ENCODE measurements around the gene WDR86. TPM values are rescaled to one million over a fixed set of nuclear protein-coding genes. Genes with fewer than 3 reads are reported as not detected.
A peak's percentile ranks its signal among the peaks of the same experiment; 100 is the strongest.

The WDR86 gene
- total RNA-seq, 1 donor from 2014 or later = not detected

- H3K9me3 Mint-ChIP-seq = no peaks in the 10 kb centered on the region
- H3K4me1 Mint-ChIP-seq = peaks cover 40% of the 10 kb centered on the region
Observed at GRCh38 chr7:151351967-151352366, 57.9 kb downstream of the WDR86 start.

GRCh38 chr7:151351027-151351426 is 58.8 kb downstream of the WDR86 start:
- Mint-ChIP-seq H3K27ac (peak overlapping the region; percentile 93), H3K27me3 (no peaks in the 10 kb centered on the region), H3K4me1 (peaks cover 40% of the 10 kb centered on the region), H3K9me3 (no peaks in the 10 kb centered on the region), H3K4me3 (peak overlapping the region; percentile 80), H3K36me3 (ENCODE audit: low read depth) (peaks cover 49% of the 10 kb centered on the region)
- DNase-seq = peak; percentile 78
- intact Hi-C loops (cut with micrococcal nuclease) = loop anchor here (2.0 to 5.0 kb wide), 4 partner anchors 96 to 322 kb away; partner anchors contain the start of genes ABCB8 and RHEB

More at GRCh38 chr7:151351967-151352366, 57.9 kb downstream of the WDR86 start:
- peaks cover 49% of the 10 kb centered on the region for H3K36me3 Mint-ChIP-seq (ENCODE audit: low read depth)
- peak; percentile 91 for DNase-seq
- peak overlapping the region; percentile 80 for H3K4me3 Mint-ChIP-seq
- intact Hi-C loops (cut with micrococcal nuclease) = loop anchor here (2.0 to 5.0 kb wide), 4 partner anchors 95 to 323 kb away; partner anchors contain the start of genes ABCB8 and RHEB
- H3K27me3 Mint-ChIP-seq = no peaks in the 10 kb centered on the region
- peak overlapping the region; percentile 93 for H3K27ac Mint-ChIP-seq

GRCh38 chr7:151349507-151349853 is 60.4 kb downstream of the WDR86 start:
- H3K9me3 Mint-ChIP-seq = no peaks in the 10 kb centered on the region
- H3K4me3 Mint-ChIP-seq = peak overlapping the region; percentile 84
- H3K36me3 Mint-ChIP-seq (ENCODE audit: low read depth) = peaks cover 43% of the 10 kb centered on the region
- peak overlapping the region; percentile 99 for H3K27ac Mint-ChIP-seq
- H3K4me1 Mint-ChIP-seq = peaks cover 41% of the 10 kb centered on the region
- intact Hi-C loops (cut with micrococcal nuclease) = loop anchor here (10.0 kb wide), 2 partner anchors 285 to 595 kb away; no protein-coding TSS in a partner anchor
- no peaks in the 10 kb centered on the region for H3K27me3 Mint-ChIP-seq
- no peak for DNase-seq

- H3K27me3 Mint-ChIP-seq = no peaks in the 10 kb centered on the region
- H3K36me3 Mint-ChIP-seq (ENCODE audit: low read depth) = peaks cover 39% of the 10 kb centered on the region
- H3K4me3 Mint-ChIP-seq = peak overlapping the region; percentile 84
- no peaks in the 10 kb centered on the region for H3K9me3 Mint-ChIP-seq
- intact Hi-C loops (cut with micrococcal nuclease) = loop anchor here (10.0 kb wide), 2 partner anchors 286 to 594 kb away; no protein-coding TSS in a partner anchor
- peak overlapping the region; percentile 99 for H3K27ac Mint-ChIP-seq
- H3K4me1 Mint-ChIP-seq = peaks cover 41% of the 10 kb centered on the region
- DNase-seq = no peak
Observed at GRCh38 chr7:151348970-151349369, 60.9 kb downstream of the WDR86 start.

DNA sequence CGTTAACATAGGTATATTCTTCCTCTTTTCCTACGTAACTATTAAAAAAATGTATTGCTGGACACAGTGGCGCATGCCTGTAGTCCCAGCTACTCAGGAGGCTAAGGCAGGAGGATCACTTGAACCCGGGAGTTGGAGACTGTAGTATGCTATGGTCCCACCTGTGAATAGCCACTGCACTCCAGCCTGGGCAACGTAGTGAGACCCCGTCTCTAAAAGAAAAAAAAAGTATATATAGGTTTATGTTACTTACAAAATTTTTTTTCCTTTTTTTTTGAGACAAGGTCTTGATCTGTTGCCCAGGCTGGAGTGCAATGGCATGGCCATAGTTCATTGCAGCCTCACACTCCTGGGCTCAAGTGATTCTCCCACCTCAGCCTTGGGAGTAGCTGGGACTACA is 62.6 kb downstream of the WDR86 start:
- peaks cover 32% of the 10 kb centered on the region for H3K36me3 Mint-ChIP-seq (ENCODE audit: low read depth)
- H3K4me3 Mint-ChIP-seq = no peak overlapping the region
- peaks cover 45% of the 10 kb centered on the region for H3K4me1 Mint-ChIP-seq
- intact Hi-C loops (cut with micrococcal nuclease) = loop anchor here (10.0 kb wide), 2 partner anchors 288 to 592 kb away; no protein-coding TSS in a partner anchor
- H3K9me3 Mint-ChIP-seq = no peaks in the 10 kb centered on the region
- no peaks in the 10 kb centered on the region for H3K27me3 Mint-ChIP-seq
- no peak for DNase-seq
- H3K27ac Mint-ChIP-seq = peak overlapping the region; percentile 20

DNA sequence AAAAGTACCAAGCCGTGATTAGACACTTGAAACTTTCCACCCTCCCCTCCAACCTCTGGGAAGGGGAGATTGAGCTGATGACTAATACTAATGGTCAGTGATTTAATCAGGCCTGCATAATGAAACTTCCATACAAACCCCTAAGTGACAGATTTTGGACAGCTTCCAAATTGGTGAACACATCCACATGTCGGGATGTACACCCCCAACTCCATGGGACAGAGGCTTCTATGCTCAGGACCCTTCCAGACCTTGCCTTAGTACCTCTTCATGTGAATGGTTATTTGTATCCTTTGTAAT is 63.4 kb downstream of the WDR86 start:
- Mint-ChIP-seq H3K27ac (peak overlapping the region; percentile 56), H3K36me3 (ENCODE audit: low read depth) (peaks cover 28% of the 10 kb centered on the region), H3K9me3 (no peaks in the 10 kb centered on the region), H3K27me3 (no peaks in the 10 kb centered on the region), H3K4me1 (peaks cover 37% of the 10 kb centered on the region), H3K4me3 (no peak overlapping the region)
- DNase-seq = no peak
- intact Hi-C loops (cut with micrococcal nuclease) = loop anchor here (10.0 kb wide), 2 partner anchors 288 to 592 kb away; no protein-coding TSS in a partner anchor

DNA sequence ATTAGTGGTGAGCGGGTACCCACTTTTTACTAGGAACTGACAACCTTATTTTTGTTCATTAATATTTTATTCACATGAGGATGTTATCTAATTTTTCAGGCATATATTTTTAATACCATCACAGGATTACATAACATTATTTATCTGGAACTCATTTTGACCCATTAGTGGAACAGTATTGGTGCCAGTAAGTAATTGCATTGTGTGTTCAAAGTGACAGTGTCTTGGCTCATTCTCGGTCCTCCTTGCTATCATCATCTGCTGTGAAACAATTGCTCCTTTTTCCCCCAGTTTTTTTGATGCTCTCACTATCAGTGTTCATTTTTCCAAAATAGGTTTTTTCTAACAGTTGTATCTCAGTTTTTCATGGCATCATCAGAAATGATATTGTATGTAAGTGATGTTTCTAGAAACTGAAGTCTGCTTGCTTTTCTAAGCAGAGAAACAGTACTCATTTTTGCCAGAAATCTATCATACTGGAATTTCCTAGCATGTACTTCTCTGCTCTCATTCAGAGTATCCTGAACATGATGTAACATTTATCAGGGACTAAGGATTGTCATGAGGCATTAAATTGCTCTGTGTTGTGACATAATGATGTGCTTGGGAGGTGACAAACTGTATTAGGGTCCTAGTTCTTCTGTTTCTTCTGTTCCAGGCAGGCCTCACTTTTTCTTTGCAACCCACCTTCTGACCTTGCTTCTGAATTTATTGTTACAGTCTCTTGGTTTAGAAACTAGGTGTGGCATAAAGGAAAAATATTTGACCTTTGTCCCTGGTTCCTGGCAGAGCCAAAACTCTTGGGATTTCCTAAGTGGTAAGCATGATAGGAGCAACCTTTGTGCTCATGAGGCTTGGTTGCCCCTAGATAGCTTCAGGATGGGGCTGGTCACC is 64.0 kb downstream of the WDR86 start:
- no peaks in the 10 kb centered on the region for H3K9me3 Mint-ChIP-seq
- intact Hi-C loops (cut with micrococcal nuclease) = loop anchor here (10.0 kb wide), 2 partner anchors 289 to 591 kb away; no protein-coding TSS in a partner anchor
- H3K27ac Mint-ChIP-seq = peak overlapping the region; percentile 56
- H3K27me3 Mint-ChIP-seq = no peaks in the 10 kb centered on the region
- peaks cover 32% of the 10 kb centered on the region for H3K4me1 Mint-ChIP-seq
- no peak for DNase-seq
- peaks cover 28% of the 10 kb centered on the region for H3K36me3 Mint-ChIP-seq (ENCODE audit: low read depth)
- H3K4me3 Mint-ChIP-seq = no peak overlapping the region

GRCh38 chr7:151343516-151343915 is 66.3 kb downstream of the WDR86 start:
- Mint-ChIP-seq H3K36me3 (ENCODE audit: low read depth) (peaks cover 20% of the 10 kb centered on the region), H3K4me1 (peaks cover 27% of the 10 kb centered on the region), H3K27me3 (no peaks in the 10 kb centered on the region), H3K27ac (peak overlapping the region; percentile 73), H3K4me3 (peak overlapping the region; percentile 85), H3K9me3 (peaks cover 5% of the 10 kb centered on the region)
- no peak for DNase-seq
- intact Hi-C loops (cut with micrococcal nuclease) = loop anchor here (10.0 kb wide), 2 partner anchors 291 to 589 kb away; no protein-coding TSS in a partner anchor

DNA sequence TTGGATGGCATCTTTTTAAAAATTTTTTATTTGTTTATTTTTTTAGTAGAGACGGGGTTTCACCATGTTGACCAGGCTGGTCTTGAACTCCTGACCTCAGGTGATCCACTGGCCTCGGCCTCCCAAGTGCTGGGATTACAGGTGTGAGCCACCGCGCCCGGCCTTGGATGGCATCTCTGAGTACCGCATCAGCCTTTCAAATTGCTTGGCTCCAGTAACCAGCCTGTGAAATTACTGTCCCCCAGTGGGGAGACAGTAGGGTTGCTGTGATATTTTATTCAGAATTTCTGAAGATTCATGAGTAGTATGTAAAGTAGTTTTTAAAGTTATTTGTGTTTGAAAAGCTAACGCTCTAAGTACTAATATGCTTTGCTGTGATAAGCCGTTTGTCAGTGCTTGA is 67.0 kb downstream of the WDR86 start:
- intact Hi-C loops (cut with micrococcal nuclease) = loop anchor here (1.0 to 10.0 kb wide), 3 partner anchors 7 to 588 kb away; no protein-coding TSS in a partner anchor
- DNase-seq = peak; percentile 65
- Mint-ChIP-seq H3K4me1 (peaks cover 23% of the 10 kb centered on the region), H3K9me3 (peaks cover 5% of the 10 kb centered on the region), H3K27ac (peak overlapping the region; percentile 82), H3K4me3 (peak overlapping the region; percentile 85), H3K27me3 (no peaks in the 10 kb centered on the region), H3K36me3 (ENCODE audit: low read depth) (peaks cover 17% of the 10 kb centered on the region)

DNA sequence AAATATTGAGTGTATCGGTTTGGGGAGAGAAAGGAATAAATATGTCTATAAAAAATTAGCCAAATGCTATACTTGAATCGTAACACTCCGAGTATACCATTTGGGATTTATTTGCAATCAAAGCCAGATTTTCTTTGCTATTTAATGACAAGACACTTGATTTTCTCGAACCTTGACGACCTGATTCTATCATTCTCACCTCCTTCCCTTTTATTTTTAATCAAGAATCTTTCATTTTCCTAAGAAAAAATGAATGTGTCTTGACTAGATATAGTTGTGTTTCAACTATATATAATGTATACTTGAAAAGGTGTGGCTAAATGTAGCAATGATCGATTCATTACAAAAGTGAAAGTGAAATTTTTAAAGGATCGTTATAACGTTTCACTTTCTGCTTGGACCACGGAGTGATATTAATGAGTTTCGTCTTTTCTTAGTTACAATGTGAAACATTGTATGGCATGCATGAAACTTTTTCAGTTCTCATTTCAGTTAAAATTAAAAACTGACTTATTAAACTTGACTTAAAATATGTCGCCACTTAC is 67.7 kb downstream of the WDR86 start:
- peak overlapping the region; percentile 85 for H3K4me3 Mint-ChIP-seq
- H3K9me3 Mint-ChIP-seq = peaks cover 5% of the 10 kb centered on the region
- intact Hi-C loops (cut with micrococcal nuclease) = loop anchor here (1.0 to 10.0 kb wide), 3 partner anchors 8 to 587 kb away; no protein-coding TSS in a partner anchor
- no peaks in the 10 kb centered on the region for H3K27me3 Mint-ChIP-seq
- peak overlapping the region; percentile 82 for H3K27ac Mint-ChIP-seq
- H3K4me1 Mint-ChIP-seq = peaks cover 22% of the 10 kb centered on the region
- no peak for DNase-seq
- peaks cover 15% of the 10 kb centered on the region for H3K36me3 Mint-ChIP-seq (ENCODE audit: low read depth)

DNA sequence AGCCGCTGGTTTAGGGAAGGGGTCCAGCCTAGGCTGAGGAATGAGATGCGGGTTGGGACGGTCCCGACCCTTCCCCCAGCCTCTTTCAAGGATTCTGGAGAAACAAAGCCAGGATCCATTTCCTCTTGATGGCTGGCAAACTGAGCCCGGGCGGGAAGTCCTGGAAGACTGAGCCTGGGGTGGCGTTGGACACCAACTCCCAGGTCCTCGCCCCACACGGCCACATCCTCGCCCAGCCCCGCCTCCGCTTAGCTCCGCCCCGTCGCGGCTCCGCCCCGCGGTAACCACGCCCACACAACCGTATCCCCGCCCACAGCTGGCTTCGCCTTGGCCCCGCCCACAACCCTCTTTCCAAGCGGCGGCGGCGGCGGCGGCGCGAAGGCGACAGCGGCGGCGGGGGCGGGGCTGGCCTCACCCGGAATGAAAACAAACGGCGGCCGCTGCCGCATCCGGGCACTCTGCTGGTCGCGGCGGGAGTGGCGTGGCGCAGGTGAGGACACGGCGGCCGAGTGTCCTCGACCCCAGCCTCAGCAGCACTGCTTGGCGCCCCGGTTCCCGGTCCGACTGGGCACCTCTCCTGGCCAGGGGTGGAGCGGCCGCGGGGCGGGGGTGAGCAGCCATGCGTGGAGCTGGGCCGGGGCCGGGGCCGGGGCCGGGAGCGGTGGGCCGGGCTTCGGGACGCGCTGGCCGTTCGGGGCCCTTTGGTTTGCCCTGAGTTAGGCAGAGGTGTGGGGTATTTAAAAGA is 68.3 kb downstream of the WDR86 start, which contains the start of gene NUB1:
Gene NUB1, plus strand, starts transcription at position 456 of the 745 bp plus-strand sequence. CDS start 3,538 bp downstream, outside the sequence.
- intact Hi-C loops (cut with micrococcal nuclease) = loop anchor here (1.0 to 10.0 kb wide), 4 partner anchors 9 to 587 kb away; no protein-coding TSS in a partner anchor
- Mint-ChIP-seq H3K4me1 (peaks cover 22% of the 10 kb centered on the region), H3K27ac (peak within 1 kb of the TSS; percentile 87), H3K4me3 (peak within 1 kb of the TSS; percentile 85), H3K27me3 (no peaks in the 10 kb centered on the region), H3K36me3 (ENCODE audit: low read depth) (peaks cover 13% of the 10 kb centered on the region), H3K9me3 (peaks cover 5% of the 10 kb centered on the region)
- peak; percentile 98 for DNase-seq

DNA sequence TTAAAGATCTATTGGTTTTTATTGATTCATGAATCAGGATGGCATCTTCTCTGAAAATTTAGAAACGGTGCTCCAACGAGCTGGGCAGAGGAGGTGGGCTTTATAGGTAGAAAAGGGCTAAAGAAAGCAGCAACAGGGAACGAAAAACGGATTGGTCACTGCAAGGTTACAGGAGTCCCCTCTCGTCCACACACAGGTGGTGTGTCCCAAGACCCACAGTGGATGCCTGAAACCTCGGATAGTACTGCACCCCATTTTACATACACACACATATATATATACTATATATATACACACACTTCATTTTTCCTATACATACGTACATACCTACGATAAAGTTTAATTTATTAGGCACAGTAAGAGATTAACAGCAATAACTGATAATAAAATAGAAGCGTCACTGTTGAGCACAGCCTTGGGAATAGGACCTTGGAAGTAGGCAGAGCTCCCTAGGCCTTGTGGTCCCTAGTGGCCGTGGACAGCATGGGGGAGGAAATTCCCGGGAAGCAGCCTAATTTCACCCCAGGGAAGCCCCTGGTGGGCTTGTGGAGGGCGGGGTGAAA is 69.0 kb downstream of the WDR86 start:
- H3K27ac Mint-ChIP-seq = no peak overlapping the region
- intact Hi-C loops (cut with micrococcal nuclease) = loop anchor here (1.0 to 10.0 kb wide), 3 partner anchors 179 to 586 kb away; no protein-coding TSS in a partner anchor
- peaks cover 9% of the 10 kb centered on the region for H3K36me3 Mint-ChIP-seq (ENCODE audit: low read depth)
- no peaks in the 10 kb centered on the region for H3K27me3 Mint-ChIP-seq
- peak overlapping the region; percentile 85 for H3K4me3 Mint-ChIP-seq
- peaks cover 22% of the 10 kb centered on the region for H3K4me1 Mint-ChIP-seq
- no peak for DNase-seq
- peaks cover 5% of the 10 kb centered on the region for H3K9me3 Mint-ChIP-seq
